Hypothalamus (tissue), 51 donors: ENCODE data around the gene DENND10.
"Not testable (repeated sequence)": the region's sequence is repeated elsewhere in the genome, so short reads cannot be mapped to it uniquely, and the experiment has no call there.

ENCODE experiments used
- DNase-seq, 51 donors: peaks; one replicate each; lab custom pipeline; 2025; lab: John Stamatoyannopoulos, UW

The DENND10 gene

DNA sequence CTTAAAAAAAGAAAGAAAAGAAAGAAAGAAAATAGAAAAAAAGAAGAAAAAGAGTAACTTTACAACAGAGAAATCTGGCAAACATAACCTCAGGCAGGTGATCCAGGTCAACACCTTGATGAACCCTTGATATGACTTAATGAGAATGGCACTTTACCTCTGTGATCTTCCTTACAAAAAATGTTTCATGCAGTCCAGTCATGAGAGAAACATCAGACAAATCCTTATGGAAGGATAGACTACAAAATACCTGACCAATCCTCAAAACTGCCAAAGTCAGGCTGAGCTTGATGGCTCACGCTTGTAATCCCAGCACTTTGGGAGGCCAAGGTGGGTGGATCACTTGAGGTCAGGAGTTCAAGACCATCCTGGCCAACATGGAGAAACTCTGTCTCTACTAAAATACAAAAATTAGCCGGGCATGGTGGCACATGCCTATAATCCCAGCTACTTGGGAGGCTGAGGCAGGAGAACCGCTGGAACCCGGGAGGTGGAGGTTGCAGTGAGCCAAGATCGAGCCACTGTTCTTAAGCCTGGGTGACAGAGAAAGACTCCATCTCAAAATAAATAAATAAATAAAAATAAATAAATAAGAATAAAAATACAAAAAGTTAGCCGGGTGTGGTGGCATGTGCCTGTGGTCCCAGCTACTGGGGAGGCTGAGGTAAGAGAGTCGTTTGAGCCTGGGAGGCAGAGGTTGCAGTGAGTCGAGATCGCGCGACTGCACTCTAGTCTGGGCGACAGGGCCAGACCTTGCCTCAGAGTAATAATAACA is 7.1 kb upstream of the DENND10 start:
- DNase-seq, result not testable (repeated sequence)

DNA sequence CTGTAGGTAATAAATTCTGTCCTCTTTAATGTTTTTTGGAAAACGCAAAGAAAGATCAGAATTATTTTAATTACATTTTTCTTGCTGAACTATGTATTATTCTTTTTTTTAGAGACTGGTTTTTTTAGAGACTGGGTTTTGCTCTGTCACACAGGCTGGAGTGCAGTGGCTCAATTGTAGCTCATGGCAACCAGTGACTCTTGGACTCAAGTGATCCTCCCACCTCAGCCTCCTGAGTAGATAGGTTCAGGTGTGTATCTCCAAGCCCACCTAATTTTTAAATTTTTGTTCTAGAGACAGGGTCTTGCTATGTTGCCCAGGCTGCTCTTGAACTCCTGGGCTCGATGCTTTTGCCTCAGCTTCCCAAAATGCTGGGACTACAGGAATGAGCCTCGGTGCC is 5.3 kb upstream of the DENND10 start:
- no peak for DNase-seq

DNA sequence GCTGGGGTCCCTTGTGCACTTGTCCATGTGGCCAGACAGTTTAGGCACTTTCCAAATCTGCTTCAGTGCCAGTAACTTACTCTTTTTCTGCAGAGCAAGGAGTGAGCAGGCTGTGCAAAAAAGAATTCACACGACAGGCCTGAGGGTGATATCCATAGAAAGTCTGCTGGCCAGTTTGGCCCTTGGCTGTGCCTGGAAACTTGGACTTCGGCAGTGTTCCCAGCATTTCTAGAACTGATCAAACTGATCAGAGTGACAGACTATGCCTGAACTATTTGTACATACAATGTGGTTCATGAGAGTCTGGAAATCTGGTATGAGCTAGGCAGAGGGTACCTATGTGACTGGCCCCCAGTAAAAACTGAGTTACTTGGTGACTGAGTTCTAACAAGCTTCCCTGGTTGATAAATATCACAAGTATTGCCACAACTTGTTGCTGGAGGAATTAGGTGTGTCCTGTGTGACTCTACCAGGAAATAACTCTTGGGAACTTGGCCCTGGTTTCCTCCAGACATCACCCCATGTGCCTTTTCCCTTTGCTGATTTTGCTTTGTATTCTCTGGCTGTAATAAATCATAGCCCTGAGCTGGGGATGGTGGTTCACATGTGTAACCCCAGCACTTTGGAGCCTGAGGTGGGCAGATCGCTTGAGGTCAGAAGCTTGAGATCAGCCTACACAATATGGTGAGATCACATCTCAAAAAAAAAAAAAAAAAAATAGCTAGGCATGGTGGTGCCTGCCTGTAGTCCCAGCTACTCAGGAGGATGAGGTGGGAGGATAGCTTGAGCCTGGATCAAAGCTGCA is 3.3 kb upstream of the DENND10 start:
- DNase-seq, result no peak

DNA sequence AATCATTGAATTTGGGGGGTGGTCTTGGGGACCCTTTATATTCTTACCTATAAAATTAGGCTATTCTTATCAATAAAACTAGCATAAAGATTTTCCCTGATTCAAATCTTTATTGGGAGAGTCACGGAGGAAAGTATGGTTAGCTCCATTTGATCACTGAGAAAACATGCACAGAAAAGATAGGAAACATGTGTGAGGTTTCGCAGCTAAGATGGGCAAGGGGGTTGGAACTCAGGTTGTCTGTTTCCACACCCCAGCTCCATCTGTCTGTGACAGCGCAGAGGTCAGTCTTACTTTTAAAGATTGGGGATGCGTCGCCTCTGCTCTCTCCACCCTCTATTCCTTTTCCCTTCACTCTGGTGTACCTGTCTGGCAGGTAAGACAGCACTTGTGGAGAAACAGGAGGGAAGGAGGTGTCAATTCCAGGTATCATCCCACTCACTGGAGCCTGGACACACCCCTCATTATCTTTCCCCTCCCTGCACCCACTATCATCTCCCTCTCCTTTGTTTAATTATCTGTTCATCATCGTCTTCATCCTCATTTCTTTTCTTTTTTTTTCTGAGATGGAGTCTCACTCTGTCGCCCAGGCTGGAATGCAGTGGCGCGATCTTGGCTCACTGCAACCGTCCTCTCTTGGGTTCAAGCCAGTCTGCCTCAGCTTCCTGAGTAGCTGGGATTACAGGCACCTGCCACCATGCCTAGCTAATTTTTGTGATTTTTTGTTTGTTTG is 2.4 kb upstream of the DENND10 start:
- DNase-seq, result no peak

DNA sequence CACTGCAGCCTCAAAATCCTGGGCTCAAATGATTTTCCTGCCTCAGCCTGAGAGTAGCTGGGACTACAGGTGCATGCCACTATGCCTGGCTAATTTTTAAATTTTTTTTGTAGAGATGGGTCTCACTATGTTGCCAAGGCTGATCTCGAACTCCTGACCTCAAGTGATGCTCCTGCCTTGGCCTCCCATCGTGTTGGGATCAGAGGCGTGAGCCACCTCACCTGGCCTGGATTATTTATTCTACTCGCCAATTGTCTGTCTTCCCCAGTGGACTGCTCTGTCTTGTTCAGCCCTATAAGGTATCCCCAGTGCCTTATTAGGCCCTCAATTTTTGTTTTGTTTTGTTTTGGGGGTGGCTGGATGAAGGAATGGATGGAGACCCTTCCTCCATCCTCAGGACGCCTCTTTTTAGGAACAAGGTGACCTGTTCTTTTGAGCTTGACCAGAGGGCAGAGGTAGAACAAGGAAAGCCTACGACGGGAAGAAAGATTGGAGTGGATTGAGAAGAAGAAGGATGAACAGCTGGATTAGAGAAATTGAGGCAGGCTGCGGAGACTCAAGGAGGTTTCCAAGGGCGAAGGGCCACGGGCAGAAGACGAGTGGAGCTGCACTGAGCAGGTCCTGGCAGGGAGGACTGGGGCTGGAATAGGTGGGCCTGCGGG is 541 bp upstream of the DENND10 start:
- no peak for DNase-seq

DNA sequence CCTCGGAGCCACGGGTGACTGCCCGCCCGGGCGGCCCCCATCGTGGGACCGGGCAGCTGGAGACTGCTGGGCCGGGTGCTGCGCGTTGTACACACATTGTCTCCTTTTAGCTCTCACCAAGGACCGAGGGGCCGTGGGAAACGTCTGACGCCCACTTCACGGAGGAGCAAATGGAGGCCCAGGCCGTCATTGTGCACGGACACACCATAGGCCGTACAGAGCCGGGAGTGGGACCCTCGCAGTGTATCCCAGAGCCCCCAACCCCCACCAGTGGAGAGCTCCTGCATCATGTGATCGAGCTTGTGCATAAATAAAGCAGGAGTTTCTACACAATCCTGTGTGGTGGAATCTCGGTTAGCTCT is 722 bp downstream of the DENND10 start:
- DNase-seq, result peak in 22 of 51 donors; percentile 2 to 54 (median 28)

DNA sequence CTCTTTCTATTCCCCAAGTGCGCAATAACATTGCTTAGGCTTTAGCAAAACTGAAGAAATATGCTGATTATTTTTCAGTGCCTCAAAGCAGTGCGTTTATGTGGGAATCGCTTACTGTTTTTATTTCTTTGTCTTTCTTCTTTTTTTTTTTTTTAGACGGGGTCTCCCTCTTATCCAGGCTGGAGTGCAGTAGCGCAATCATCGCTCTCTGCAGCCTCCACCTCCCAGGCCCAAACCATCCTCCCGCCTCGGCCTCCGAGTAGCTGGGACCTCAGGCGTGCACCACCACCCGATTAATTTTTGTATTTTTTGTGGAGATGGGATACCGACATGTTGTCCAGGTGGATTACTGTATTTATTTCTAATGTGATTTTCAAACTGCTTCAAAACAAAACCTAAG is 1.2 kb downstream of the DENND10 start:
- no peak for DNase-seq

DNA sequence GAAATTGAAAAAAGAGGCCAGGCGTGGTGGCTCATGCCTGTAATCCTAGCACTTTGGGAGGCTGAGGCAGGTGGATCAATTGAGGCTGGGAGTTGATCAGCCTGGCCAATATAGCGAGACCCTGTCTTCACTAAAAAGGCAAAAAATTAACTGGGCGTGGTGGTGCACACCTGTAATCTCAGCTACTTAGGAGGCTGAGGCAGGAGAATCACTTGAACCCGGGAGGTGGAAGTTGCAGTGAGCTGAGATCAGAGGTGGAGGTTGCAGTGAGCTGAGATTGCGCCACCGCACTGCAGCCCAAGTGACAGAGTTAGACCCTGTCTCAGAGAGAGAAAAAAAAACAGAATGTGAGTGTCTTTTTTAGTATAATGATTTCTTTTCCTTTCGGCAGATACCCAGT is 2.0 kb downstream of the DENND10 start:
- not testable (repeated sequence) for DNase-seq

DNA sequence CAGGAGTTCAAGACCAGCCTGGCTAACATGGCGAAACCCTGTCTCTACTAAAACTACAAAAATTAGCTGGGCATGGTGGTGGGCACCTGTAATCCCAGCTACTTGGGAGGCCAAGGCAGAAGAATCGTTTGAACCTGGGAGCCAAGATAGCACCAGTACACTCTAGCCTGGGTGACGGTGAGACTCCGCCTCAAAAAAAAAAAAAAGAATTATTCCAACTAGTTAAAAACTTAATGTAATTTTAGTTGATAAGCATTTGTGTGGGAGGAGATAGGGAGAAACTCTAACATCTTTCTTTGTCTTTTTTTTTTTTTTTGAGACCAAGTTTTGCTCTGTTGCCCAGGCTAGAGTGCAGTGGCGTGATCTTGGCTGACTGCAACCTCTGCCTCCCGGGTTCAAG is 3.2 kb downstream of the DENND10 start:
- DNase-seq, result not testable (repeated sequence)

DNA sequence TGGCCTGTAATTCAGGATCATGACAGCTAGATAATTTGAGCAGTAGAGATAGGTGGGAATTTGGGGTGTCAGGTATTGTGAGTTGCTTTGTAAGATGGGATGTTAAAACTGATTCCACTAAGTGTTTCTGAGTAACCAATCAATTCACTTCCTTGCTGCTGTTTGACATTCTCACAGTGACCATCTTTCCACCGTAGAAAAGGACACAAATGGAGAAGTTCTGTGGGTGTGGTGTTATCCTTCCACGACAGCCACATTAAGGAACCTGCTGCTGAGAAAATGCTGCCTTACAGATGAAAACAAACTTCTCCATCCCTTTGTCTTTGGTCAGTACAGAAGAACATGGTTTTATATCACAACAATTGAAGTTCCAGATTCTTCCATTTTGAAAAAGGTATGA is 3.9 kb downstream of the DENND10 start:
- DNase-seq, result not testable (repeated sequence)

DNA sequence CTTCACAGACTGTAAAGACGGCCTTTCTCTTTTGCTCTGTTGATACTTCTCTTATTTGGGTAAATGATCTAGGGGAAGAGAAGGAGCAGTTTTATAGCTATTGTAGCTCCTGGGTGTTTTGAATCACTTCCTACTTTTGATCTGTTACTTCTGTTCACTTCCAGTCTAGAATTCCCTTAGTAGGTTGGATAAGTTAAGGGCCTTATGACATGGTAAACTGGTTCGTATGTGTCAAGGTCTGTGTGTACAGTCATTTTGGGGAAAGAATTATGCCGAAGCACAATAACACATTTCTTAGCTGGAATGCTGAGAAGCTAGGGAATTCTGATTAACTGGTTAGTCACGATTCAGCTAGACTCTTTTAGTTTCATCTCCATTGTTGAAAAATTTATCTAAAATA is 8.1 kb downstream of the DENND10 start:
- no peak for DNase-seq

DNA sequence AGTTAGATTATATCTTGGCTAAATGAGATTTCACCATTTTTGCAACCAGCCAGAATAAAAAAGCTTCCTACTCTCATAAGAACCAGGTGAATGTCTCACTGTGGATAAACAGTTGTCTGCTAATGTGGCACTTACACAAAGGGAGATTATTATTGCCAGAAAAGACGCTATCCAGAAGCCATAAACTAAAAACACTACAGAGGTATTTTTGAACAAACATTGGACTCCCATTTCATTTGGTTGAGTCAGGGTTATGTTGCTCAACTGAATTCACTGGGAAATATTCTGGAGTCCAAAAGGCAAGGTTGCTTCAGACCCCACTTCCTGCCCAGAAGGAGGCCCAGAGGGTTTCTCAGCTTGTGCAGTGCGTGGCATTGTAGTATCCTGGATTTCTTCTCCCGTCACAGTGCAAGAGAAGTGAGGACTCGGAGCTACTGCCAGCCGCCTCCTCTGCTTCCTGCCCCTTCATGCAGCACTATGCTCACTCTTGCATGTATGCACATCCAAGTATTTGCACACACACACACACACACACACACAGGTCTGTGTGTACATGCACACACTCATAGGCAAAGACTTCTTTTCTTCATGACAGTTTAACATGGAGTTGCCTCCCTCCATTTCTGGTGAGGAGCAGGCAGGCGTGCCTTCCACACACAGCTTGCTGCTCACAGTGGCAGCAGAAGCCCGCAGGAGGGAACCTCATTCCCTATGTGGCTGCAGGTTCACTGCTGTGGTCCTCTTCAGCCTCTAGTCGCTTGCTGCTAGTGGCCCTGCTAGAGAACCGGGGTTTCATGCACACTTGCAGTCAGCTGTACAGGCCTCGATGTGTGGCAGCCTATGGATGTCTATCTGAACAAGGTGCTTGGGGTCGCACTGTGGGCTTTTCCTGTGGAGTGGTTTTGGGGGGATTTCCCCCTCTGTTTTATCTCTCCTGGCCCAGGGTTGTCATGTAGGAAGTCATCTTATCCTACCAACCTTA is 10.1 kb downstream of the DENND10 start:
- DNase-seq, result no peak

DNA sequence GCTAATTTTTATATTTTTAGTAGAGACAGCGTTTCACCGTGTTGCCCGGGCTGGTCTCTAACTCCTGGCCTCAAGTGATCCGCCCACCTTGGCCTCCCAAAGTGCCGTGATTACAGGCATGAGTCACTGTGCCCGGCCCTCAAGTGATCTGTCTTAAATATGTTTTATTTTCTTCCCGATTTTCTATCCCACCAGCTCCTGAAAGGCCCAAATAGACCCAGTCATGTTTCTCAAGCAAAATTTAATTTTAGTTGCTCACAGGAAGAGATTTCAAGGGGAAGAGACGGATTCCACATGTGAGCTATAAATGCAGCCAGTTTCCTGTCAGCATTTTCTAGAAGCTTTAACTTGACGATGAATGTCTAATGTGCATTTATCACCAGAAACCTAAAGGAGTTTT is 12.0 kb downstream of the DENND10 start:
- DNase-seq, result no peak

DNA sequence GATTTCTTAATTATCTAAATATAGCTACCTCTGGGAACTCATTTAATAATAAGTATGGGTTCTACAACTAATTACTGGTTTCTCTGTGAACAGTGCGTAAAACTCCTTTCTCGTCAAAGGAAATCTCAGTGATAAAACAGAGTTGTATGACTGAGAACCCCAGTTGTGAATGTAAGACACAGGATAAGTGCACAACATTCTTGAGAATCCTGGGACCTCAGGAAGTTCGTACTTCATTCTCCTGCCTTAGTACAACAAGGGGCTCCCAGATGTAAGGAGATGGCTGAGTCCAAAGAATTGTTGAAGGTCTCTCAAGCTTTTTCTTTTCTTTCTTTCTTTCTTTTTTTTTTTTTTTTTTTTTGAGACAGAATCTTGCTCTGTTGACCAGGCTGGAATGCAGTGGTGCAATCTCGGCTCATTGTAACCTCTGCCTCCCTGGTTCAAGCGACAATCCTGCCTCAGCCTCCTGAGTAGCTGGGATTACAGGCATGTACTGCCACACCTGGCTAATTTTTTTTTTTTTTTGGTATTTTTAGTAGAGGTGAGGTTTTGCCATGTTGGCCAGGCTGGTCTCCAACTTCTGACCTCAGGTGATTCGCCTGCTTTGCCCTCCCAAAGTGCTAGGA is 12.5 kb downstream of the DENND10 start:
- DNase-seq, result no peak

DNA sequence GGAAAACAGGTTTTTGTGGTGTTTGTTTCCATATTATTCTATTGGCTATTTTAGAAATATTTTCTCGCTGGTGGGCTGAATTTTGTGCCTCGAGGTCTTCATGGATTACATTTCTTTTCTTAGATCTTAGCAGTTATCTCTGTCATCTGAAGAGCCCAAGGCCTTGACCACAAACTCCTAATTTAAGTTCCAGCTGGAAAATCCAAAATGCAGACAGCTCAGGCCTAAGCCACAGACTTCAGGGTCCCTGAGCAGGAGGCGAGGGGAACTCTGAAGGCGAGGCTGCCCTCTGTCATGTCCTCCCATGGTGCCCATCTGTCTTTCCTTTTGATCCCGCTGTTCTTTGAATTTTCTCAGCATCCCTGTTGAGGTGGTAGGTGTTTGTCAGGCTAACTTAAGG is 14.3 kb downstream of the DENND10 start:
- no peak for DNase-seq

DNA sequence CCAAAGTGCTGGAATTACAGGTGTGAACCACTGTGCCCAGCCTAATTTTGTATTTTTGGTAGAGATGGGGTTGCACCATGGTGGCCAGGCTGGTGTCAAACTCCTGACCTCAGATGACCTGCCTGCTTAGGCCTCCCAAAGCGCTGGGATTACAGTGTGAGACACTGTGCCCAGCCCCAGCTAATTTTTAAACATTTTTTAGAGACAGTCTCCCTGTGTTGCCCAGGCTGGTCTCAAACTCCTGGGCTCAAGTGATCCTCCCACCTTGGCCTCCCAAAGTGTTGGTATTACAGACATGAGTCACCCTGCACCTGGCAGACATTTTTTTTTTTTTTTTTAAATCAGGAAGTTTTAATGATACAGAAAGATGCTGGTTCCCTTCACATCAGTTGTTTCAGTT is 15.5 kb downstream of the DENND10 start:
- no peak for DNase-seq

DNA sequence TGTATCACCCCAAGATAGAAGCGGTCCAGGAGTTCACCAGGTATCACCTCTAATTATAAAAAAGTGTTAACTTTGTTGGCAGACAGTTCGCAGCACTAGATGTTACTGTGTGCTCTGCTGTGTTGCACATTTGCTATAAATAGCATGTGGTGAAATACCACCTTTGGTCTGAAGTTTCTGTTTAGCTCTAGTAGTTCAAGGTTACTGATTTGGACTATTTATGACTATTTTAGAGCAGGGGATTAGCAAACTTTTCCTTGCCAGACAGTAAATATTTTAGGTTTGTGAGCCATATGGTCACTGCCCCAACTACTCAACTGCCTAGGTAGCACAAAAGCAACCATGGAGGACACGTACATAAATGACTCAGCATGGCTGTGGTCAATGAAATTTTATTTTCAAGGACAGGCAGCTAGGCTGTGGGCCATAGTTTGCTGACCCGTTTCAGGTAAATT is 16.5 kb downstream of the DENND10 start:
- DNase-seq, result no peak

DNA sequence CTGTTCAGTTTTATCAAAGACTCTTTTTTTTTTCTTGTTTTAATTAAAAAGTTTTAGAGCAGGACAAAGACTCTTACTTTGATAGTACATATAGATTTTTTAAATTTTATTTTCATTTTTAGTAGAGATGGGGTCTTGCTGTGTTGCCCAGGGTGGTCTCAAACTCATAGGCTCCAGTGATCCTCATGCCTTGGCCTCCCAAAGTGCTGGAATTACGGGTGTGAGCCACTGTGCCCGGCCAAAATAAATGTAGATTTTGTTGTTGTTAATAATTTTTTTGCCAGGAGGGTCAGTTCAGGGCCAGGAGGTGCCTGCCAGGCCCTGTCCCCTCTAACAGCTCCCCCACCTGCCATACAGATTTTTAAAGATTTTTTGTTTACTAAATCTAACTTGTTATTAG is 17.0 kb downstream of the DENND10 start:
- no peak for DNase-seq

DNA sequence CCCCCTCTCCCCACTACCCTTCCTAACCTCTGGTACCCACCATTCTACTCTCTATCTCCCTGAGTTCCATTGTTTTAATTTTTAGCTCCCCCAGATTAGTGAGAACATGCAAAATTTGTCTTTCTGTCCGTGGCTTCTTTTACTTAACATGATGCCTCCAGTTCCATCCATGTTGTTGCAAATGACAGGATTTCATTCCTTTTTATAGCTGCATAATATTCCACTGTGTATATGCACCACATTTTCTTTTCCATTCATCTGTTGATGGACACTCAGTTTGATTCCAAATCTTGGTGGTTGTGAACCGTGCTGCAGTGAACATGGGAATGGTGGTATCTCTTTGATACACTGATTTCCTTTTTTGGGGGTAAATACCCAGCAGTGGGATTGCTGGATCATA is 22.0 kb downstream of the DENND10 start:
- no peak for DNase-seq
